HepG2 (cell line): ENCODE data around the gene MYL12B. TPM values are rescaled to one million over a fixed set of nuclear protein-coding genes. Genes with fewer than 3 reads are reported as not detected.

Experiments used
- ATAC-seq: fragments of 200-7000 bp; cut with Tn5 transposase; 3 replicates; pipeline ENCODE4 v1.9.1; 2020; ENCODE audit warnings: mild to moderate bottlenecking, moderate library complexity
- BruUV-seq: library from RNA; stranded (reverse); fragments of 400-500 nt; replicated peaks from 2 replicates; lab custom pipeline; 2021; lab: Mats Ljungman, UMichigan
- CTCF ChIA-PET: fragments of 300-600 bp; formaldehyde crosslinking; extraction: SDS; loops from one replicate; lab custom pipeline; 2021; ENCODE audit warnings: low total read pairs, inconsistent platforms, low intra/inter-chr PET ratio; lab: Yijun Ruan, JAX
- POLR2A ChIA-PET: fragments of 350-600 bp; sonication (Branson Sonifier 250); formaldehyde crosslinking; loops from one replicate; lab custom pipeline; 2020; ENCODE audit warnings: antibody characterized with exemption, inconsistent platforms; lab: Yijun Ruan, JAX
- DNase-seq: peaks from one replicate; pipeline ENCODE4 v3.0.0-alpha.2; 2015; ENCODE audit warnings: low spot score
- FAIRE-seq: peaks from 3 replicates; lab custom pipeline; 2011; peaks lifted over from hg19 to GRCh38; lab: Jason Lieb, UNC
- H2AFZ ChIP-seq: one replicate; pipeline ENCODE4 v1.6.1; 2011; ENCODE audit warnings: low read length, inconsistent platforms
- H3K27ac ChIP-seq: fragments of 300-600 bp; 3 replicates; pipeline ENCODE4 v1.8.0; 2011; ENCODE audit warnings: mixed run types, mild to moderate bottlenecking, mixed read lengths, low read length, inconsistent platforms; ENCODE audit not compliant: insufficient read depth; ENCODE audit errors: extremely low read length
- H3K27me3 ChIP-seq, 2 experiments: fragments of 200-600 bp in 1 of 2; 2 replicates in 1 of 2; 3 replicates in 1 of 2; pipeline versions ENCODE4 v1.6.0 to v1.8.0; 2011; ENCODE audit warnings: low read length in 2 of 2, mild to moderate bottlenecking in 2 of 2, moderate library complexity in 2 of 2, inconsistent platforms in 1 of 2; ENCODE audit not compliant: insufficient read depth in 2 of 2, control insufficient read depth in 1 of 2
- H3K36me3 ChIP-seq, 2 experiments: fragments of 200-600 bp in 1 of 2; replicated peaks in 1 of 2; 2 replicates in 1 of 2; 3 replicates in 1 of 2; pipeline versions ENCODE4 v1.5.1 to v1.8.0; 2011; ENCODE audit warnings: low read length in 2 of 2, inconsistent platforms in 1 of 2; ENCODE audit not compliant: insufficient read depth in 2 of 2, control insufficient read depth in 1 of 2
- H3K4me1 ChIP-seq: 2 replicates; pipeline ENCODE4 v1.5.1; 2012; ENCODE audit warnings: low read length, inconsistent platforms; ENCODE audit not compliant: insufficient read depth
- H3K4me2 ChIP-seq: 2 replicates; pipeline ENCODE4 v1.6.0; 2011; ENCODE audit warnings: low read depth, low read length, inconsistent platforms
- H3K4me3 ChIP-seq, 3 experiments: fragments of 200-600 bp in 1 of 3; sonication (generic), shearing (Covaris generic) in 1 of 3; replicated peaks in 1 of 3; 2 replicates each; pipeline ENCODE4 v1.5.1; 2011 to 2016; ENCODE audit warnings: low read length in 3 of 3, inconsistent platforms in 2 of 3, low read depth in 2 of 3, mild to moderate bottlenecking in 2 of 3, control low read depth in 1 of 3, mixed read lengths in 1 of 3; ENCODE audit not compliant: insufficient read depth in 1 of 3
- H3K79me2 ChIP-seq: one replicate; pipeline ENCODE4 v1.6.1; 2011; ENCODE audit warnings: low read length, inconsistent platforms; ENCODE audit not compliant: insufficient read depth
- H3K9ac ChIP-seq: 2 replicates; pipeline ENCODE4 v1.6.0; 2011; ENCODE audit warnings: mild to moderate bottlenecking, low read depth, low read length, inconsistent platforms; ENCODE audit not compliant: insufficient read depth
- H3K9me3 ChIP-seq: 2 replicates; pipeline ENCODE4 v1.5.1; 2012; ENCODE audit warnings: mild to moderate bottlenecking, low read length
- H4K20me1 ChIP-seq: 2 replicates; pipeline ENCODE4 v1.6.0; 2011; ENCODE audit warnings: inconsistent platforms, mild to moderate bottlenecking, low read length, moderate library complexity; ENCODE audit not compliant: insufficient read depth
- ADNP ChIP-seq: sonication (generic); formaldehyde crosslinking; IDR thresholded peaks from 2 replicates; pipeline ENCODE4 v1.4.0; 2020; ENCODE audit warnings: missing genetic modification reagents
- ATF4 ChIP-seq, 2 experiments: fragments of 450-650 bp in 1 of 2; sonication (generic) in 1 of 2; formaldehyde crosslinking; IDR thresholded peaks; 2 replicates each; pipeline versions ENCODE4 v1.5.0 to v1.8.0; 2020 to 2022; ENCODE audit warnings: mild to moderate bottlenecking in 1 of 2, missing genetic modification reagents in 1 of 2
- CHCHD3 ChIP-seq: sonication (generic); formaldehyde crosslinking; IDR thresholded peaks from 2 replicates; pipeline ENCODE4 v1.8.0; 2022; ENCODE audit warnings: mild to moderate bottlenecking, missing genetic modification reagents, moderate library complexity
- FOXP4 ChIP-seq: sonication (generic); formaldehyde crosslinking; IDR thresholded peaks from 2 replicates; pipeline ENCODE4 v1.4.0; 2020; ENCODE audit warnings: missing genetic modification reagents
- GATAD2A ChIP-seq: IDR thresholded peaks from 2 replicates; pipeline ENCODE4 v1.6.1; 2016
- HHEX ChIP-seq: IDR thresholded peaks from 2 replicates; pipeline ENCODE4 v1.6.1; 2016; ENCODE audit warnings: control low read depth
- HNF4A ChIP-seq: sonication (generic); formaldehyde crosslinking; IDR thresholded peaks from 2 replicates; pipeline ENCODE4 v1.4.0; 2020; ENCODE audit warnings: missing genetic modification reagents
- HOMEZ ChIP-seq: IDR thresholded peaks from 2 replicates; pipeline ENCODE4 v1.6.1; 2016; ENCODE audit warnings: low read depth
- KDM1A ChIP-seq: IDR thresholded peaks from 2 replicates; pipeline ENCODE4 v1.6.1; 2016; ENCODE audit warnings: missing compliant biosample characterization
- MIXL1 ChIP-seq: IDR thresholded peaks from 2 replicates; pipeline ENCODE4 v1.6.1; 2016
- NFYB ChIP-seq: sonication (generic); formaldehyde crosslinking; IDR thresholded peaks from 2 replicates; pipeline ENCODE4 v1.4.0; 2020; ENCODE audit warnings: missing genetic modification reagents
- PBX2 ChIP-seq: IDR thresholded peaks from 2 replicates; pipeline ENCODE4 v1.6.1; 2016; ENCODE audit warnings: control low read depth
- POGZ ChIP-seq: sonication (generic); formaldehyde crosslinking; IDR thresholded peaks from 2 replicates; pipeline ENCODE4 v1.4.0; 2020; ENCODE audit warnings: mild to moderate bottlenecking, missing genetic modification reagents
- PTBP1 ChIP-seq: fragments of 200-400 bp; formaldehyde crosslinking; IDR thresholded peaks from 2 replicates; pipeline ENCODE4 v1.6.1; 2018; ENCODE audit warnings: low read length, low read depth; ENCODE audit not compliant: poor library complexity, severe bottlenecking
- SALL1 ChIP-seq: sonication (generic); formaldehyde crosslinking; IDR thresholded peaks from 2 replicates; pipeline ENCODE4 v1.8.0; 2022; ENCODE audit warnings: mild to moderate bottlenecking, missing genetic modification reagents
- SRF ChIP-seq: IDR thresholded peaks from 2 replicates; pipeline ENCODE4 v1.6.1; 2011; ENCODE audit warnings: mild to moderate bottlenecking, low read depth, low read length, moderate library complexity
- ZMYM3 ChIP-seq: sonication (generic); formaldehyde crosslinking; IDR thresholded peaks from 2 replicates; pipeline ENCODE4 v1.5.1; 2020; ENCODE audit warnings: mild to moderate bottlenecking, missing genetic modification reagents
- ZNF317 ChIP-seq: sonication (generic); formaldehyde crosslinking; IDR thresholded peaks from 2 replicates; pipeline ENCODE4 v1.5.0; 2020; ENCODE audit warnings: mild to moderate bottlenecking, missing genetic modification reagents
- ZNF761 ChIP-seq: sonication (generic); formaldehyde crosslinking; conservative IDR thresholded peaks from 2 replicates; pipeline ENCODE4 v1.4.0; 2020; ENCODE audit warnings: mild to moderate bottlenecking, missing genetic modification reagents
- ZNF788 ChIP-seq: sonication (generic); formaldehyde crosslinking; IDR thresholded peaks from 2 replicates; pipeline ENCODE4 v1.5.0; 2020; ENCODE audit warnings: mild to moderate bottlenecking, missing genetic modification reagents, borderline replicate concordance
- WGBS: methylation state at CpG from one replicate; pipeline ENCODE4 v1.1.6; 2017; ENCODE audit warnings: low lambda C conversion rate; 5-methylcytosine and 5-hydroxymethylcytosine counted together
- in situ Hi-C: cut with HindIII; loops from 2 replicates; pipeline ENCODE4 v1.10.0; 2017; ENCODE audit warnings: low pct_unique_long_range_greater_than_20kb; ENCODE audit not compliant: extremely low pct_ligation_motif_present
- intact Hi-C: fragments of 100-400 bp; cut with micrococcal nuclease; formaldehyde crosslinking; loops from one replicate; pipeline ENCODE4 v1.10.0; 2022; ENCODE audit not compliant: unreplicated experiment
- polyA plus RNA-seq, 8 experiments: library from polyadenylated mRNA; depleted of rRNA in 3 of 8; stranded (reverse) in 7 of 8; unstranded in 1 of 8; fragments of >200 nt; fragmentation: Illumina TruSeq in 4 of 8; extraction: Trizol in 4 of 8; gene quantifications; 2 replicates each; pipeline versions ENCODE4 v1.2.1 to v1.2.3, GENCODE V29; 2011 to 2016; ENCODE audit warnings: low read depth in 4 of 8, missing spikeins in 1 of 8, mixed read lengths in 1 of 8; ENCODE audit not compliant: insufficient read depth in 1 of 8
- total RNA-seq, 5 experiments: library from RNA; depleted of rRNA; stranded (reverse); fragments of >200 nt; fragmentation: Illumina TruSeq; extraction: Trizol; gene quantifications; 2 replicates each; pipeline ENCODE4 v1.2.3, GENCODE V29; 2016; ENCODE audit warnings: low read depth in 1 of 5

The MYL12B gene
- total and polyA plus RNA-seq, 2 of the 13 experiments (the other 11 are each of a cell fraction or from before 2014, with no cell fraction given): 265 to 340 TPM

GRCh38 chr18:3230401-3231334 lies 31.3 kb upstream of the MYL12B start:
- H2AFZ ChIP-seq: no peak overlapping the region
- TF ChIP-seq SRF: no peak
- peak; percentile 18; the same call in 1 of the 2 replicates for TF ChIP-seq GATAD2A (CRISPR knock-in tag)
- 0 out of 2 replicates have a peak, but pooled peaks have one; percentile 15 for TF ChIP-seq ZNF317 (CRISPR knock-in tag)
- TF ChIP-seq ATF4 (CRISPR knock-in tag; IDR thresholded peaks at IDR 0.05): peak in 1 of 2 experiments; percentile 69; a peak in 2 of 4 replicates
- TF ChIP-seq POGZ (CRISPR knock-in tag): peak; percentile 71; the same call in 1 of the 2 replicates
- no peak for TF ChIP-seq MIXL1 (CRISPR knock-in tag)
- TF ChIP-seq ADNP: 0 out of 2 replicates have a peak, but pooled peaks have one; percentile 25
- peak; percentile 39; the same call in 1 of the 2 replicates for TF ChIP-seq PBX2 (CRISPR knock-in tag)
- TF ChIP-seq PTBP1: no peak
- no peak for TF ChIP-seq ZNF761
- 0 out of 2 replicates have a peak, but pooled peaks have one; percentile 22 for TF ChIP-seq FOXP4 (CRISPR knock-in tag)
- peak; percentile 60 for TF ChIP-seq NFYB (CRISPR knock-in tag)
- TF ChIP-seq CHCHD3 (CRISPR knock-in tag): no peak
- peak; percentile 40; the same call in 1 of the 2 replicates for TF ChIP-seq HNF4A
- TF ChIP-seq HHEX (CRISPR knock-in tag): no peak
- TF ChIP-seq HOMEZ: peak; percentile 36; the same call in 1 of the 2 replicates
- 0 out of 2 replicates have a peak, but pooled peaks have one; percentile 29 for TF ChIP-seq KDM1A (CRISPR knock-in tag)
- TF ChIP-seq ZMYM3 (CRISPR knock-in tag): peak; percentile 43; the same call in 1 of the 2 replicates
- TF ChIP-seq ZNF788 (CRISPR knock-in tag): no peak
- TF ChIP-seq SALL1 (CRISPR knock-in tag): no peak

More at GRCh38 chr18:3230401-3231334, 31.3 kb upstream of the MYL12B start:
- Histone ChIP-seq H3K27ac (no peak overlapping the region), H3K4me1 (peaks cover 70% of the 10 kb centered on the region), H3K9ac (no peak overlapping the region), H3K27me3 (no peaks in the 10 kb centered on the region), H4K20me1 (no peaks in the 10 kb centered on the region), H3K9me3 (no peaks in the 10 kb centered on the region), H3K79me2 (no peaks in the 10 kb centered on the region), H3K4me3 (no peak overlapping the region), H3K4me2 (no peak overlapping the region), H3K36me3 (no peaks in the 10 kb centered on the region)
- WGBS: 93% methylated on average over 9 of the region's 9 CpGs
- ATAC-seq: no peak
- ChIA-PET CTCF (no interaction called here), POLR2A (interaction anchor here (0.6 kb wide), 1 partner anchor 13 kb away, joined by 3 read pairs; no protein-coding TSS in a partner anchor)
- in situ Hi-C loops: no loop called here
- no TSS peak for BruUV-seq
- no peak for FAIRE-seq
- intact Hi-C loops: no loop called here
- no peak for DNase-seq
